SK-N-SH (cell line): ENCODE data around the gene KRT81. TPM values are rescaled to one million over a fixed set of nuclear protein-coding genes. Genes with fewer than 3 reads are reported as not detected.
"Not testable (repeated sequence)": the region's sequence is repeated elsewhere in the genome, so short reads cannot be mapped to it uniquely, and the experiment has no call there.

Experiments
- CTCF ChIA-PET: fragments of 300-600, 350-600 bp; formaldehyde crosslinking; extraction: SDS; loops from one replicate; lab custom pipeline; 2021; lab: Yijun Ruan, JAX
- POLR2A ChIA-PET: fragments of 350-600 bp; sonication (Branson Sonifier 250); formaldehyde crosslinking; extraction: SDS; loops from one replicate; lab custom pipeline; 2020; ENCODE audit warnings: antibody characterized with exemption, inconsistent platforms; lab: Yijun Ruan, JAX
- DNase-seq: peaks from one replicate; pipeline ENCODE4 v3.0.0; 2012
- H2AFZ ChIP-seq: fragments of 200-600 bp; sonication (generic); 2 replicates; pipeline ENCODE4 v1.8.1; 2016; ENCODE audit warnings: antibody characterized with exemption, mild to moderate bottlenecking, low read depth
- H3F3A ChIP-seq: fragments of 200-600 bp; sonication (generic); replicated peaks from 2 replicates; pipeline ENCODE3; 2016; ENCODE audit warnings: antibody characterized with exemption, mild to moderate bottlenecking; ENCODE audit not compliant: insufficient read depth
- H3K27ac ChIP-seq, 2 experiments: fragments of 200-500 bp in 1 of 2; fragments of 200-600 bp in 1 of 2; sonication (Bioruptor generic) in 1 of 2; sonication (generic), shearing (Covaris generic) in 1 of 2; 2 replicates each; pipeline versions ENCODE4 v1.5.1 to v1.6.1; 2014 to 2016; ENCODE audit warnings: low read depth in 2 of 2, inconsistent platforms in 1 of 2, low read length in 1 of 2, mild to moderate bottlenecking in 1 of 2, mixed read lengths in 1 of 2
- H3K27me3 ChIP-seq: fragments of 200-600 bp; sonication (generic), shearing (Covaris generic); 2 replicates; pipeline ENCODE4 v1.6.1; 2016; ENCODE audit warnings: mixed run types; ENCODE audit not compliant: insufficient read depth
- H3K36me3 ChIP-seq, 2 experiments: fragments of 200-500 bp in 1 of 2; fragments of 200-600 bp in 1 of 2; sonication (Bioruptor generic) in 1 of 2; sonication (generic) in 1 of 2; replicated peaks in 1 of 2; 2 replicates each; pipeline versions ENCODE3 to v1.5.1; 2014 to 2016; ENCODE audit warnings: low read length in 1 of 2, mild to moderate bottlenecking in 1 of 2; ENCODE audit not compliant: insufficient read depth in 2 of 2, control insufficient read depth in 1 of 2
- H3K4me1 ChIP-seq, 2 experiments: fragments of 200-500 bp in 1 of 2; fragments of 200-600 bp in 1 of 2; sonication (Bioruptor generic) in 1 of 2; sonication (generic), shearing (Covaris generic) in 1 of 2; 2 replicates each; pipeline versions ENCODE4 v1.5.1 to v1.6.1; 2014 to 2016; ENCODE audit warnings: low read depth in 1 of 2, low read length in 1 of 2, mixed run types in 1 of 2; ENCODE audit not compliant: insufficient read depth in 2 of 2, control insufficient read depth in 1 of 2
- H3K4me2 ChIP-seq: fragments of 200-600 bp; sonication (generic), shearing (Covaris generic); 2 replicates; pipeline ENCODE4 v1.6.1; 2017; ENCODE audit warnings: mixed run types
- H3K4me3 ChIP-seq, 2 experiments: fragments of 200-500 bp in 1 of 2; fragments of 200-600 bp in 1 of 2; sonication (Bioruptor generic) in 1 of 2; sonication (generic), shearing (Covaris generic) in 1 of 2; 2 replicates each; pipeline versions ENCODE4 v1.5.1 to v1.8.1; 2014 to 2016; ENCODE audit warnings: low read depth in 2 of 2, inconsistent platforms in 1 of 2, low read length in 1 of 2, mild to moderate bottlenecking in 1 of 2, mixed read lengths in 1 of 2, moderate library complexity in 1 of 2
- H3K79me2 ChIP-seq: fragments of 200-600 bp; sonication (generic); 2 replicates; pipeline ENCODE4 v1.8.1; 2017; ENCODE audit warnings: mild to moderate bottlenecking; ENCODE audit not compliant: insufficient read depth
- H3K9ac ChIP-seq: fragments of 200-600 bp; sonication (generic); 2 replicates; pipeline ENCODE4 v1.6.1; 2017; ENCODE audit warnings: mixed run types
- H3K9me2 ChIP-seq: fragments of 200-600 bp; sonication (generic); 2 replicates; pipeline ENCODE4 v1.6.1; 2017; ENCODE audit warnings: mixed run types
- H3K9me3 ChIP-seq: fragments of 200-600 bp; sonication (generic); 2 replicates; pipeline ENCODE4 v1.6.1; 2017; ENCODE audit warnings: mixed run types, mild to moderate bottlenecking, moderate library complexity
- H4K20me1 ChIP-seq: fragments of 200-600 bp; sonication (generic); 2 replicates; pipeline ENCODE4 v1.6.1; 2017; ENCODE audit warnings: mild to moderate bottlenecking, mixed run types; ENCODE audit not compliant: insufficient read depth
- ELF1 ChIP-seq: IDR thresholded peaks from 2 replicates; pipeline ENCODE4 v1.4.0; 2012
- FOXM1 ChIP-seq: IDR thresholded peaks from 2 replicates; pipeline ENCODE4 v1.4.0; 2012; ENCODE audit warnings: low read depth, mild to moderate bottlenecking
- GABPA ChIP-seq: IDR thresholded peaks from 2 replicates; pipeline ENCODE4 v1.4.0; 2012; ENCODE audit warnings: low read depth, mild to moderate bottlenecking
- MXI1 ChIP-seq: IDR thresholded peaks from 2 replicates; pipeline ENCODE4 v1.6.1; 2012; ENCODE audit warnings: mild to moderate bottlenecking, low read depth, low read length, improper control_type of control experiment
- RAD21 ChIP-seq: IDR thresholded peaks from 2 replicates; pipeline ENCODE4 v1.6.1; 2012; ENCODE audit warnings: mild to moderate bottlenecking, low read length
- RCOR1 ChIP-seq: fragments of 150-350 bp; IDR thresholded peaks from 2 replicates; pipeline ENCODE4 v1.6.1; 2017; ENCODE audit warnings: antibody characterized with exemption, low read length
- RXRA ChIP-seq: IDR thresholded peaks from 2 replicates; pipeline ENCODE4 v1.4.0; 2012; ENCODE audit warnings: low read depth, mild to moderate bottlenecking, borderline replicate concordance
- YY1 ChIP-seq: IDR thresholded peaks from 2 replicates; pipeline ENCODE4 v1.4.0; 2012; ENCODE audit warnings: low read depth, mild to moderate bottlenecking
- WGBS: methylation state at CpG from one replicate; pipeline ENCODE4 v1.1.6; 2017; ENCODE audit warnings: low lambda C conversion rate; 5-methylcytosine and 5-hydroxymethylcytosine counted together
- polyA plus RNA-seq, 3 experiments: library from polyadenylated mRNA; depleted of rRNA; stranded (reverse); fragments of >200 nt; gene quantifications; 2 replicates each; pipeline ENCODE4 v1.2.3, GENCODE V29; 2012
- TF ChIP-seq, protein P1 (sequence below): fragments of 200-600 bp; sonication (generic); IDR thresholded peaks from 2 replicates; pipeline ENCODE4 v1.6.1; 2017; ENCODE audit warnings: antibody characterized with exemption, mild to moderate bottlenecking, moderate library complexity
- TF ChIP-seq, protein P2 (sequence below): IDR thresholded peaks from 2 replicates; pipeline ENCODE4 v1.4.0; 2012; ENCODE audit warnings: low read depth
- TF ChIP-seq, protein P3 (sequence below): IDR thresholded peaks from 2 replicates; pipeline ENCODE4 v1.4.0; 2012; ENCODE audit warnings: low read depth, borderline replicate concordance
- TF ChIP-seq, protein P4 (sequence below): fragments of 150-350 bp; IDR thresholded peaks from 2 replicates; pipeline ENCODE4 v1.6.1; 2016; ENCODE audit warnings: mild to moderate bottlenecking, low read depth, low read length

KRT81 gene
- polyA plus RNA-seq, 1 of the 3 experiments (the other 2 are of a cell fraction) = 1.9 TPM

DNA sequence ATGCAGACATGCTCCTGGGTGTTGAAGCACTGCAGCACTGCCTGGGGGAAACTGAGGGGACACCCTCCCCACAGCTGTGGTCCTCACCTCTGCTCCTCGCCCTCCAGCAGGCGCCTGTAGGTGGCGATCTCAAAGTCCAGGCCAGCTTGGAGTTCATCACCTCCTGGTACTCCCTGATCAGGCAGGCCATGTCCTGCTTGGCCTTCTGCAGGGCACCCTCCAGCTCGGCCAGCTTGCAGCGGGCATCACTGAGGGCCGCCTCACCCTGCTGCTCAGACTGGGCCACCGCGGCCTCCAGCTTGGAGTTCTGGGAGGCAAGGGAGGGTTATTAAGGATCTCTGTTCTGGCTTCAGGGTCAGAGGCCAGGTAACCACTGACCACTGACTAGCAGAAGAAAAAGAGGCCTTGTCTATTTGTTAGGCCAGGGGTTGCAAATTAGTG lies 39.1 kb downstream of the KRT81 start:
- H2AFZ ChIP-seq, H3K4me2 ChIP-seq, H3K27ac ChIP-seq, H4K20me1 ChIP-seq, H3K27me3 ChIP-seq, H3K9ac ChIP-seq, H3K9me2 ChIP-seq, H3K36me3 ChIP-seq, H3K4me3 ChIP-seq, H3K9me3 ChIP-seq, H3F3A ChIP-seq, POLR2A ChIA-PET, DNase-seq, H3K4me1 ChIP-seq, H3K79me2 ChIP-seq: not testable (repeated sequence)
- 86% methylated on average over 6 of the region's 8 CpGs for WGBS
- CTCF ChIA-PET = interaction anchor here (0.7 to 2.0 kb wide), 7 partner anchors 14 to 76 kb away, joined by 3 to 16 read pairs (median 3); no protein-coding TSS in a partner anchor
- TF ChIP-seq, protein P1, sequence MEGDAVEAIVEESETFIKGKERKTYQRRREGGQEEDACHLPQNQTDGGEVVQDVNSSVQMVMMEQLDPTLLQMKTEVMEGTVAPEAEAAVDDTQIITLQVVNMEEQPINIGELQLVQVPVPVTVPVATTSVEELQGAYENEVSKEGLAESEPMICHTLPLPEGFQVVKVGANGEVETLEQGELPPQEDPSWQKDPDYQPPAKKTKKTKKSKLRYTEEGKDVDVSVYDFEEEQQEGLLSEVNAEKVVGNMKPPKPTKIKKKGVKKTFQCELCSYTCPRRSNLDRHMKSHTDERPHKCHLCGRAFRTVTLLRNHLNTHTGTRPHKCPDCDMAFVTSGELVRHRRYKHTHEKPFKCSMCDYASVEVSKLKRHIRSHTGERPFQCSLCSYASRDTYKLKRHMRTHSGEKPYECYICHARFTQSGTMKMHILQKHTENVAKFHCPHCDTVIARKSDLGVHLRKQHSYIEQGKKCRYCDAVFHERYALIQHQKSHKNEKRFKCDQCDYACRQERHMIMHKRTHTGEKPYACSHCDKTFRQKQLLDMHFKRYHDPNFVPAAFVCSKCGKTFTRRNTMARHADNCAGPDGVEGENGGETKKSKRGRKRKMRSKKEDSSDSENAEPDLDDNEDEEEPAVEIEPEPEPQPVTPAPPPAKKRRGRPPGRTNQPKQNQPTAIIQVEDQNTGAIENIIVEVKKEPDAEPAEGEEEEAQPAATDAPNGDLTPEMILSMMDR = peak; percentile 46

DNA sequence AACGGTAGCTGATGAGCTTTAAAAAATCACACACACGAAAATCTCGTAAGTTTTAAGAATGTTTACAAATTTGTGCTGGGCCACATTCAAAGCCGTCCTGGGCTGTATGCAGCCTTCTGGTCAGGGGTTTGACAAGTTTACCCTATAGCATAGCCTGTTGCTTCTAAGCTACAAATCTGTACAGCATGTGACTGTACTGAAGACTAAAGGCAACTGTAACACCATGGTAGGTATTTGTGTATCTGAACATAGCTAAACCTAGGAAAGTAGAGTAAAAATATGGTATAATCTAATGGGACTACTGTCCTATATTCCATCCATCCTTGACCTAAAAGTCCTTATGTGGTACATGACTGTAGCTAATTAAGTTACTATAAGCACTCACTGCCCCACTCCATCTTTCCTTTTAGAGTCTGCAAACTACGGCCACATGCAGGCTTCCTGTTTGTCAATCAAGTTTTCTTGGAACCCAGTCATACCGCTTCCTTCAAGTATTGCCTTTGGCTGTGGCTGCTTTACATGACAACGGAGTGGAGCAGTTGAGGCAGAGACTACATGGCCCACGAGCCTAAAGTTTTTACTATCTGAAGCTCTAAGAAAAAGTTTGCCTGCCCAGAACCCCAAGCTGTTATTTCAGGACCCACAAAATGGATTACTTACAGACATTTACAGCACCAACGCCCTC lies 39.8 kb downstream of the KRT81 start:
- CTCF ChIA-PET = interaction anchor here (0.7 to 3.1 kb wide), 8 partner anchors 15 to 76 kb away, joined by 3 to 16 read pairs (median 4); no protein-coding TSS in a partner anchor
- no peak overlapping the region for H3K4me2 ChIP-seq
- H3K79me2 ChIP-seq = no peaks in the 10 kb centered on the region
- TF ChIP-seq, protein P2, sequence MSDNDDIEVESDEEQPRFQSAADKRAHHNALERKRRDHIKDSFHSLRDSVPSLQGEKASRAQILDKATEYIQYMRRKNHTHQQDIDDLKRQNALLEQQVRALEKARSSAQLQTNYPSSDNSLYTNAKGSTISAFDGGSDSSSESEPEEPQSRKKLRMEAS = no peak
- TF ChIP-seq, protein P1 = no peak
- TF ChIP-seq, protein P3, sequence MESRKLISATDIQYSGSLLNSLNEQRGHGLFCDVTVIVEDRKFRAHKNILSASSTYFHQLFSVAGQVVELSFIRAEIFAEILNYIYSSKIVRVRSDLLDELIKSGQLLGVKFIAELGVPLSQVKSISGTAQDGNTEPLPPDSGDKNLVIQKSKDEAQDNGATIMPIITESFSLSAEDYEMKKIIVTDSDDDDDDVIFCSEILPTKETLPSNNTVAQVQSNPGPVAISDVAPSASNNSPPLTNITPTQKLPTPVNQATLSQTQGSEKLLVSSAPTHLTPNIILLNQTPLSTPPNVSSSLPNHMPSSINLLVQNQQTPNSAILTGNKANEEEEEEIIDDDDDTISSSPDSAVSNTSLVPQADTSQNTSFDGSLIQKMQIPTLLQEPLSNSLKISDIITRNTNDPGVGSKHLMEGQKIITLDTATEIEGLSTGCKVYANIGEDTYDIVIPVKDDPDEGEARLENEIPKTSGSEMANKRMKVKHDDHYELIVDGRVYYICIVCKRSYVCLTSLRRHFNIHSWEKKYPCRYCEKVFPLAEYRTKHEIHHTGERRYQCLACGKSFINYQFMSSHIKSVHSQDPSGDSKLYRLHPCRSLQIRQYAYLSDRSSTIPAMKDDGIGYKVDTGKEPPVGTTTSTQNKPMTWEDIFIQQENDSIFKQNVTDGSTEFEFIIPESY = no peak
- TF ChIP-seq YY1 = no peak
- no peak for TF ChIP-seq ELF1
- TF ChIP-seq RCOR1 = no peak
- TF ChIP-seq, protein P4, sequence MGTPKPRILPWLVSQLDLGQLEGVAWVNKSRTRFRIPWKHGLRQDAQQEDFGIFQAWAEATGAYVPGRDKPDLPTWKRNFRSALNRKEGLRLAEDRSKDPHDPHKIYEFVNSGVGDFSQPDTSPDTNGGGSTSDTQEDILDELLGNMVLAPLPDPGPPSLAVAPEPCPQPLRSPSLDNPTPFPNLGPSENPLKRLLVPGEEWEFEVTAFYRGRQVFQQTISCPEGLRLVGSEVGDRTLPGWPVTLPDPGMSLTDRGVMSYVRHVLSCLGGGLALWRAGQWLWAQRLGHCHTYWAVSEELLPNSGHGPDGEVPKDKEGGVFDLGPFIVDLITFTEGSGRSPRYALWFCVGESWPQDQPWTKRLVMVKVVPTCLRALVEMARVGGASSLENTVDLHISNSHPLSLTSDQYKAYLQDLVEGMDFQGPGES = no peak
- no peak for TF ChIP-seq MXI1
- no peak for TF ChIP-seq RXRA
- TF ChIP-seq RAD21 = no peak
- TF ChIP-seq FOXM1 = no peak
- no peak for TF ChIP-seq GABPA
- H2AFZ ChIP-seq = no peak overlapping the region
- H3F3A ChIP-seq = peaks cover 3% of the 10 kb centered on the region
- 71% methylated on average over 9 of the region's 9 CpGs for WGBS
- H3K9me2 ChIP-seq = no peaks in the 10 kb centered on the region
- no peaks in the 10 kb centered on the region for H3K27me3 ChIP-seq
- H3K36me3 ChIP-seq = no peaks in the 10 kb centered on the region
- no peak overlapping the region for H3K27ac ChIP-seq
- no peaks in the 10 kb centered on the region for H4K20me1 ChIP-seq
- no peak overlapping the region for H3K4me3 ChIP-seq
- H3K4me1 ChIP-seq = peaks cover 0 to 8% of the 10 kb centered on the region in 2 experiments; a peak in 3 of 4 replicates
- DNase-seq = no peak
- no peak overlapping the region for H3K9ac ChIP-seq
- no peaks in the 10 kb centered on the region for H3K9me3 ChIP-seq
- POLR2A ChIA-PET = no interaction called here
